A549 (cell line): Measurements from ENCODE around the gene GMEB2. TPM values are rescaled to one million over a fixed set of nuclear protein-coding genes. Genes with fewer than 3 reads are reported as not detected.
A peak's percentile ranks its signal among the peaks of the same experiment; 100 is the strongest.

ENCODE experiments used
- ATAC-seq, 2 experiments: fragments of 200-7000 bp in 1 of 2; fragments of >200 bp in 1 of 2; cut with Nextera tagmentation in 1 of 2; cut with Tn5 transposase in 1 of 2; 3 replicates each; pipeline versions ENCODE4 v1.8.0 to v1.9.1; 2018 to 2020; ENCODE audit warnings: mild to moderate bottlenecking in 1 of 2, moderate library complexity in 1 of 2
- CTCF ChIA-PET: fragments of 300-600 bp; sonication (Branson Sonifier 250); formaldehyde crosslinking; extraction: SDS; loops from one replicate; lab custom pipeline; 2021; ENCODE audit warnings: antibody characterized with exemption, inconsistent platforms; lab: Yijun Ruan, JAX
- POLR2A ChIA-PET: fragments of 350-600 bp; formaldehyde crosslinking; extraction: SDS; loops from one replicate; lab custom pipeline; 2021; ENCODE audit warnings: antibody characterized with exemption, inconsistent platforms; lab: Yijun Ruan, JAX
- DNase-seq, 2 experiments: peaks; one replicate each; pipeline versions ENCODE4 v3.0.0 to v3.0.0-alpha.2; 2011 to 2016; ENCODE audit warnings: low read depth in 1 of 2, low spot score in 1 of 2
- FAIRE-seq: peaks from 2 replicates; lab custom pipeline; 2011; peaks lifted over from hg19 to GRCh38; lab: Jason Lieb, UNC
- H3K27ac ChIP-seq, 2 experiments: fragments of >200 bp; sonication (Bioruptor Twin); formaldehyde crosslinking; 3 replicates each; pipeline ENCODE4 v1.5.1; 2016 to 2017
- H3K4me1 ChIP-seq: fragments of >200 bp; sonication (Bioruptor Twin); formaldehyde crosslinking; 3 replicates; pipeline ENCODE4 v1.6.1; 2016
- H3K4me2 ChIP-seq: fragments of >200 bp; sonication (Bioruptor Twin); formaldehyde crosslinking; 3 replicates; pipeline ENCODE4 v1.6.1; 2016
- H3K4me3 ChIP-seq: fragments of >200 bp; sonication (Bioruptor Twin); formaldehyde crosslinking; 3 replicates; pipeline ENCODE4 v1.5.1; 2016
- H3K9me3 ChIP-seq: fragments of >200 bp; sonication (Bioruptor Twin); formaldehyde crosslinking; 3 replicates; pipeline ENCODE4 v1.6.1; 2016
- BHLHE40 ChIP-seq: IDR thresholded peaks from 2 replicates; pipeline ENCODE4 v1.6.1; 2012; ENCODE audit warnings: low read depth, low read length, inconsistent platforms
- CBX8 ChIP-seq: fragments of 200-600 bp; sonication (generic); IDR thresholded peaks from 2 replicates; pipeline ENCODE4 v1.6.1; 2016
- CEBPB ChIP-seq, 2 experiments: fragments of >200 bp in 1 of 2; sonication (Bioruptor Twin) in 1 of 2; formaldehyde crosslinking in 1 of 2; IDR thresholded peaks; 2 replicates each; pipeline ENCODE4 v1.6.1; 2012 to 2016
- CHD2 ChIP-seq: fragments of 150-350 bp; IDR thresholded peaks from 2 replicates; pipeline ENCODE4 v1.6.1; 2014; ENCODE audit warnings: low read length; ENCODE audit not compliant: partially characterized antibody
- CHD4 ChIP-seq: fragments of 200-600 bp; sonication (generic); IDR thresholded peaks from 2 replicates; pipeline ENCODE4 v1.6.1; 2016; ENCODE audit warnings: antibody characterized with exemption, mild to moderate bottlenecking, borderline replicate concordance
- FOSB ChIP-seq: fragments of 250-450 bp; sonication (Bioruptor Pico); IDR thresholded peaks from 2 replicates; pipeline ENCODE4 v1.5.0; 2020; ENCODE audit warnings: mild to moderate bottlenecking, moderate library complexity
- HEYL ChIP-seq: fragments of 250-450 bp; sonication (Bioruptor Pico); IDR thresholded peaks from 2 replicates; pipeline ENCODE4 v1.8.0; 2021; ENCODE audit warnings: mild to moderate bottlenecking, moderate library complexity
- HOXB13 ChIP-seq: fragments of 250-450 bp; sonication (Bioruptor Pico); IDR thresholded peaks from 2 replicates; pipeline ENCODE4 v1.5.0; 2020; ENCODE audit warnings: low read depth, mild to moderate bottlenecking, moderate library complexity
- HOXB5 ChIP-seq: fragments of 250-450 bp; sonication (Bioruptor Pico); IDR thresholded peaks from 2 replicates; pipeline ENCODE4 v1.5.0; 2020; ENCODE audit warnings: mild to moderate bottlenecking, moderate library complexity
- JUN ChIP-seq, 2 experiments: fragments of >200 bp; sonication (Bioruptor Twin); formaldehyde crosslinking; IDR thresholded peaks; 2 replicates in 1 of 2; 3 replicates in 1 of 2; pipeline ENCODE4 v1.6.1; 2016 to 2017
- MAFK ChIP-seq: fragments of 450-650 bp; IDR thresholded peaks from 2 replicates; pipeline ENCODE4 v1.6.1; 2014; ENCODE audit not compliant: partially characterized antibody
- MAZ ChIP-seq: fragments of 150-350 bp; IDR thresholded peaks from 2 replicates; pipeline ENCODE4 v1.6.1; 2014; ENCODE audit warnings: antibody characterized with exemption, low read depth, low read length, borderline replicate concordance
- MYC ChIP-seq: IDR thresholded peaks from 2 replicates; pipeline ENCODE4 v1.6.1; 2012; ENCODE audit warnings: mild to moderate bottlenecking, inconsistent platforms, low read length, improper control_type of control experiment, borderline replicate concordance
- NR3C1 ChIP-seq: fragments of >200 bp; sonication (Bioruptor Twin); formaldehyde crosslinking; IDR thresholded peaks from 3 replicates; pipeline ENCODE4 v1.6.1; 2017
- POLR2A ChIP-seq: IDR thresholded peaks from 2 replicates; pipeline ENCODE4 v1.6.1; 2012; ENCODE audit warnings: mild to moderate bottlenecking, low read length
- POLR2AphosphoS2 ChIP-seq: conservative IDR thresholded peaks from 2 replicates; pipeline ENCODE4 v1.6.1; 2012; ENCODE audit warnings: low read length, improper control_type of control experiment, inconsistent platforms
- RARB ChIP-seq: fragments of 250-450 bp; sonication (Bioruptor Pico); IDR thresholded peaks from 2 replicates; pipeline ENCODE4 v1.8.0; 2021; ENCODE audit warnings: mild to moderate bottlenecking, moderate library complexity
- RCOR1 ChIP-seq: fragments of 150-350 bp; IDR thresholded peaks from 2 replicates; pipeline ENCODE4 v1.6.1; 2014; ENCODE audit warnings: antibody characterized with exemption, low read length, low read depth
- RFX5 ChIP-seq: fragments of 450-650 bp; IDR thresholded peaks from 2 replicates; pipeline ENCODE4 v1.7.1; 2014; ENCODE audit warnings: antibody characterized with exemption, mild to moderate bottlenecking, moderate library complexity
- SREBF2 ChIP-seq: fragments of 450-650 bp; IDR thresholded peaks from 2 replicates; pipeline ENCODE4 v1.6.1; 2014; ENCODE audit warnings: mild to moderate bottlenecking, moderate library complexity
- ZNF302 ChIP-seq: fragments of 250-450 bp; sonication (Bioruptor Pico); IDR thresholded peaks from 2 replicates; pipeline ENCODE4 v1.9.0; 2021; ENCODE audit warnings: inconsistent platforms, mild to moderate bottlenecking, moderate library complexity
- ZSCAN20 ChIP-seq: fragments of 250-450 bp; sonication (Bioruptor Pico); IDR thresholded peaks from 2 replicates; pipeline ENCODE4 v1.8.0; 2022; ENCODE audit warnings: mild to moderate bottlenecking, moderate library complexity
- WGBS: methylation state at CpG from one replicate; pipeline ENCODE4 v1.1.6; 2017; ENCODE audit errors: missing lambda C conversion rate; 5-methylcytosine and 5-hydroxymethylcytosine counted together
- polyA plus RNA-seq, 4 experiments: library from polyadenylated mRNA; depleted of rRNA in 3 of 4; stranded (reverse); fragments of >200 nt; fragmentation: RNase III in 1 of 4; extraction: RNeasy Plus Mini Kit Qiagen cat#74134 plus additional on column Dnase treatment in 1 of 4; gene quantifications; 2 replicates in 3 of 4; 3 replicates in 1 of 4; pipeline ENCODE4 v1.2.3, GENCODE V29; 2011 to 2017
- TF ChIP-seq, protein P1 (sequence below): fragments of 250-450 bp; sonication (Bioruptor Pico); IDR thresholded peaks from 2 replicates; pipeline ENCODE4 v1.5.0; 2021; ENCODE audit warnings: mild to moderate bottlenecking, moderate library complexity, borderline replicate concordance
- TF ChIP-seq, protein P2 (sequence below): fragments of 450-650 bp; IDR thresholded peaks from 2 replicates; pipeline ENCODE4 v1.6.1; 2014; ENCODE audit warnings: antibody characterized with exemption
- TF ChIP-seq, protein P3 (sequence below): fragments of >200 bp; sonication (Bioruptor Twin); formaldehyde crosslinking; IDR thresholded peaks from 2 replicates; pipeline ENCODE4 v1.6.1; 2016
- TF ChIP-seq, protein P4 (sequence below): fragments of >200 bp; sonication (Bioruptor Twin); formaldehyde crosslinking; IDR thresholded peaks from 3 replicates; pipeline ENCODE4 v1.5.1; 2016

GMEB2 gene
- polyA plus RNA-seq, 2 of the 4 experiments (the other 2 are of a cell fraction), result 6.5 to 6.8 TPM

DNA sequence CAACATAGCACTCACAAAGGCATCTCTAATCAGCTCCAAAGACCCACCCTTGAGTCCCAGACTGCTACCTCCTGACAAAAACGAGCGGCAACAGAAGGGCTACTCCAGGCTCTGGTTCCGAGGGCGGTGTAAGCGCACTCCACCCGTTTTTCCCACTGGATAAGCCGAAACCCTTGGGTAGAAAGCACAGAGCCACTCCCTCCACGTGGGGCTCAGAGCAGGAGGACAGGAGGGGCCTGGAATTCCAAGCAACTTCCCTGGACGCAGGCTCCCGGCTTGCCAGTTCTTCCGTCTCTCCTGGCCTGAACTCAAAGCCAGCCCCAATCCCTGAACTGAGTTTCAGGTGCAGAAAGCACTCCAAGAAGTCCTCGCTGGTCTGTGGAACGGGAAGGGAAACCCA is 7.4 kb downstream of the GMEB2 start:
- ChIA-PET CTCF (interaction anchor here (0.7 to 5.1 kb wide), 2 partner anchors 19 to 81 kb away, joined by 4 to 22 read pairs; partner anchors contain the start of gene PTK6), POLR2A (no interaction called here)
- H3K9me3 ChIP-seq, result no peaks in the 10 kb centered on the region
- H3K4me3 ChIP-seq, result no peak overlapping the region
- no peak overlapping the region for H3K4me2 ChIP-seq
- TF ChIP-seq RFX5, result no peak
- ATAC-seq (no peak), FAIRE-seq (no peak), DNase-seq (no peak)
- no peak overlapping the region for H3K27ac ChIP-seq
- 87% methylated on average over 13 of the region's 13 CpGs for WGBS
- no peaks in the 10 kb centered on the region for H3K4me1 ChIP-seq

DNA sequence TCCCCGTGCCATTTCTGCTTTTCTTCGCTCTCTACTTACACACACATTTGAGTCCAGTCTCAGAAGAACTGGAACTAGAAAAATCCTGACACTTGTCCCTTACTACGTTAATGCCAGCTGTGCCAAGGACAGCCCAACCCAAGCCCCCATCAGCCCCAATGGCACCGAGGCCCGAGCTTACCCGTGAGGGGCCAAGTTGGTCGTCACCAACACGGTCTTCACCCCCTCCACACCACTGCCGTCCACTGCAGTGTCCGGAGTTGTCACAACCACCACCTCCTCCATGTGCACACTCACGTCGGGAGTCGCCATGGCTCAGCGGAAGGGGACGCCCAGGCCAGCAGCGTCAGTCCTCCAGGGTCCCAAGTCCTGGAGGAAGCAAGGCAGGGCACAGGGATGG is 7.8 kb downstream of the GMEB2 start:
- ATAC-seq, result no peak
- no peaks in the 10 kb centered on the region for H3K9me3 ChIP-seq
- H3K4me3 ChIP-seq, result no peak overlapping the region
- H3K4me1 ChIP-seq, result no peaks in the 10 kb centered on the region
- POLR2A ChIA-PET, result no interaction called here
- no peak overlapping the region for H3K4me2 ChIP-seq
- CTCF ChIA-PET, result interaction anchor here (0.7 to 5.1 kb wide), 2 partner anchors 19 to 80 kb away, joined by 4 to 22 read pairs; partner anchors contain the start of gene PTK6
- TF ChIP-seq SREBF2 (no peak), ZNF302 (no peak), CHD2 (no peak), MYC (no peak), CHD4 (no peak), NR3C1 (no peak), HEYL (CRISPR knock-in tag) (no peak), MAFK (no peak), FOSB (CRISPR knock-in tag) (no peak), POLR2AphosphoS2 (no peak), HOXB13 (CRISPR knock-in tag) (no peak), MAZ (no peak), RARB (CRISPR knock-in tag) (no peak), ZSCAN20 (CRISPR knock-in tag) (no peak), CEBPB (IDR thresholded peaks at IDR 0.05) (no peak), JUN (IDR thresholded peaks at IDR 0.05) (no peak)
- TF ChIP-seq, protein P1, sequence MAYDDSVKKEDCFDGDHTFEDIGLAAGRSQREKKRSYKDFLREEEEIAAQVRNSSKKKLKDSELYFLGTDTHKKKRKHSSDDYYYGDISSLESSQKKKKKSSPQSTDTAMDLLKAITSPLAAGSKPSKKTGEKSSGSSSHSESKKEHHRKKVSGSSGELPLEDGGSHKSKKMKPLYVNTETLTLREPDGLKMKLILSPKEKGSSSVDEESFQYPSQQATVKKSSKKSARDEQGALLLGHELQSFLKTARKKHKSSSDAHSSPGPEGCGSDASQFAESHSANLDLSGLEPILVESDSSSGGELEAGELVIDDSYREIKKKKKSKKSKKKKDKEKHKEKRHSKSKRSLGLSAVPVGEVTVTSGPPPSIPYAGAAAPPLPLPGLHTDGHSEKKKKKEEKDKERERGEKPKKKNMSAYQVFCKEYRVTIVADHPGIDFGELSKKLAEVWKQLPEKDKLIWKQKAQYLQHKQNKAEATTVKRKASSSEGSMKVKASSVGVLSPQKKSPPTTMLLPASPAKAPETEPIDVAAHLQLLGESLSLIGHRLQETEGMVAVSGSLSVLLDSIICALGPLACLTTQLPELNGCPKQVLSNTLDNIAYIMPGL (CRISPR knock-in tag), result no peak
- TF ChIP-seq, protein P2, sequence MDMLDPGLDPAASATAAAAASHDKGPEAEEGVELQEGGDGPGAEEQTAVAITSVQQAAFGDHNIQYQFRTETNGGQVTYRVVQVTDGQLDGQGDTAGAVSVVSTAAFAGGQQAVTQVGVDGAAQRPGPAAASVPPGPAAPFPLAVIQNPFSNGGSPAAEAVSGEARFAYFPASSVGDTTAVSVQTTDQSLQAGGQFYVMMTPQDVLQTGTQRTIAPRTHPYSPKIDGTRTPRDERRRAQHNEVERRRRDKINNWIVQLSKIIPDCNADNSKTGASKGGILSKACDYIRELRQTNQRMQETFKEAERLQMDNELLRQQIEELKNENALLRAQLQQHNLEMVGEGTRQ, result no peak
- no peak for DNase-seq
- 88% methylated on average over 15 of the region's 16 CpGs for WGBS
- no peak for FAIRE-seq
- no peak overlapping the region for H3K27ac ChIP-seq

DNA sequence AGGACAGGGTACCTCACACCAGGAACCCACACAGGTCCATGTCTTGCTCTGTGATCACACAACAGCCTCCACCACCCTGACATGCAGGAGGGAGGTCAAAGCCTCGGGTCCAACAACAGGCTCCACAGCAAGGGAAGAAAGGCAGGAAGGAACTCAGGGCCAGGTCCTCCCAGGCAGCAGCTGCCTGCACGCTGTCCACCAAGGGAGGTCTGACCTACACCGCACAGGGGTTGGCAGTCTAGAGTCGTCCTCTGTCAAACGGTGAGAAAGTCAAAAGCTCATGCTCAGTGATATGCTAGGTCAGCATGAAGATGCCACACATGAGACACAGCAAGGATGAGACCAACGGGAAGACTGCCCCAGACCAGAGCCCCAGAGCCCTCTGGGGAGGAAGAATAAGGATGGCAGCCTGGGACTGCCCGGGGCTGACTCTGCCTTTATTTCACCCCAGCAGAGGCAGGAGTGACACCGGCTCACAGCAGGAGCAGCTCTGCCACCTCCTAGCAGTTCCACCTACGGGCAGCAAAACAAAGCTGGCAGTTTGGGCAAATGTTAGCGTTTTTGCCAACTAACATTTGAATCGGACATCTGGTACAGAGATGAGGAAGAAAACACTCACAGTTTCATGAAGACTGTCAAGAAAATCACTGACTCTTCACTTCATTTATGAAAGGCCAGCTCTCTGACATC is 8.5 kb downstream of the GMEB2 start:
- no peak overlapping the region for H3K27ac ChIP-seq
- 87% methylated on average over 10 of the region's 11 CpGs for WGBS
- no peak for TF ChIP-seq HEYL (CRISPR knock-in tag)
- no peak for TF ChIP-seq RCOR1
- TF ChIP-seq CHD4, result no peak
- TF ChIP-seq CHD2, result no peak
- TF ChIP-seq, protein P3, sequence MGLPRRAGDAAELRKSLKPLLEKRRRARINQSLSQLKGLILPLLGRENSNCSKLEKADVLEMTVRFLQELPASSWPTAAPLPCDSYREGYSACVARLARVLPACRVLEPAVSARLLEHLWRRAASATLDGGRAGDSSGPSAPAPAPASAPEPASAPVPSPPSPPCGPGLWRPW, result no peak
- TF ChIP-seq, protein P4, sequence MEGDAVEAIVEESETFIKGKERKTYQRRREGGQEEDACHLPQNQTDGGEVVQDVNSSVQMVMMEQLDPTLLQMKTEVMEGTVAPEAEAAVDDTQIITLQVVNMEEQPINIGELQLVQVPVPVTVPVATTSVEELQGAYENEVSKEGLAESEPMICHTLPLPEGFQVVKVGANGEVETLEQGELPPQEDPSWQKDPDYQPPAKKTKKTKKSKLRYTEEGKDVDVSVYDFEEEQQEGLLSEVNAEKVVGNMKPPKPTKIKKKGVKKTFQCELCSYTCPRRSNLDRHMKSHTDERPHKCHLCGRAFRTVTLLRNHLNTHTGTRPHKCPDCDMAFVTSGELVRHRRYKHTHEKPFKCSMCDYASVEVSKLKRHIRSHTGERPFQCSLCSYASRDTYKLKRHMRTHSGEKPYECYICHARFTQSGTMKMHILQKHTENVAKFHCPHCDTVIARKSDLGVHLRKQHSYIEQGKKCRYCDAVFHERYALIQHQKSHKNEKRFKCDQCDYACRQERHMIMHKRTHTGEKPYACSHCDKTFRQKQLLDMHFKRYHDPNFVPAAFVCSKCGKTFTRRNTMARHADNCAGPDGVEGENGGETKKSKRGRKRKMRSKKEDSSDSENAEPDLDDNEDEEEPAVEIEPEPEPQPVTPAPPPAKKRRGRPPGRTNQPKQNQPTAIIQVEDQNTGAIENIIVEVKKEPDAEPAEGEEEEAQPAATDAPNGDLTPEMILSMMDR, result no peak
- TF ChIP-seq CBX8, result no peak
- TF ChIP-seq, protein P2, result no peak
- TF ChIP-seq HOXB5 (CRISPR knock-in tag), result no peak
- no peak for TF ChIP-seq POLR2A
- no peak for TF ChIP-seq BHLHE40
- TF ChIP-seq MYC, result no peak
- TF ChIP-seq, protein P1 (CRISPR knock-in tag), result no peak
- FAIRE-seq (no peak), DNase-seq (no peak), ATAC-seq (peak in 1 of 2 experiments; percentile 19; a peak in 2 of 6 replicates)
- no peak overlapping the region for H3K4me2 ChIP-seq
- H3K4me3 ChIP-seq, result no peak overlapping the region
- POLR2A ChIA-PET, result no interaction called here
- H3K4me1 ChIP-seq, result no peaks in the 10 kb centered on the region
- CTCF ChIA-PET, result interaction anchor here (0.7 to 5.1 kb wide), 5 partner anchors 14 to 356 kb away, joined by 3 to 22 read pairs (median 4); partner anchors contain the start of gene PTK6
- no peaks in the 10 kb centered on the region for H3K9me3 ChIP-seq
